Psoas muscle (tissue), 8 donors: ENCODE data around the gene VIPR2. TPM values are rescaled to one million over a fixed set of nuclear protein-coding genes. Genes with fewer than 3 reads are reported as not detected.

ENCODE experiments used
- ATAC-seq, 4 donors: fragments of 200-7000 bp; cut with Tn5 transposase; one replicate each; pipeline ENCODE4 v1.9.1; 2020; ENCODE audit warnings: moderate library complexity in 3 of 4, mild to moderate bottlenecking in 2 of 4
- DNase-seq, 2 donors: peaks; one replicate each; pipeline ENCODE4 v3.0.0-alpha.2; 2020
- H3K27ac ChIP-seq: fragments of 200-600 bp; one replicate; pipeline ENCODE4 v1.8.0; 2022
- H3K27me3 ChIP-seq, 3 donors: fragments of 200-600 bp in 1 of 3; one replicate each; pipeline versions ENCODE4 v1.6.1 to v1.8.0; 2013 to 2022; ENCODE audit warnings: low read length in 2 of 3, mild to moderate bottlenecking in 2 of 3, moderate library complexity in 1 of 3; ENCODE audit not compliant: insufficient read depth in 3 of 3
- H3K36me3 ChIP-seq, 2 donors: fragments of 200-600 bp in 1 of 2; one replicate each; pipeline versions ENCODE4 v1.6.1 to v1.8.0; 2013 to 2022; ENCODE audit warnings: low read depth in 1 of 2, mild to moderate bottlenecking in 1 of 2, moderate library complexity in 1 of 2; ENCODE audit not compliant: insufficient read depth in 1 of 2
- H3K4me1 ChIP-seq: fragments of 200-600 bp; one replicate; pipeline ENCODE4 v1.8.0; 2022
- H3K4me3 ChIP-seq: fragments of 200-600 bp; one replicate; pipeline ENCODE4 v1.8.0; 2022; ENCODE audit warnings: mild to moderate bottlenecking
- H3K9me3 ChIP-seq: fragments of 200-600 bp; one replicate; pipeline ENCODE4 v1.8.0; 2022
- WGBS, 3 donors: extraction: QIAGEN DNeasy Blood & Tissue Kit; methylation state at CpG; one replicate each; pipeline versions ENCODE4 v1.1.6 to v1.1.7; 2013; 5-methylcytosine and 5-hydroxymethylcytosine counted together
- intact Hi-C, 2 donors: fragments of 100-400 bp; cut with DNase I; formaldehyde crosslinking; loops; one replicate each; pipeline versions ENCODE4 v1.11.0 to v1.14.2; 2022
- polyA plus RNA-seq, 3 donors: library from polyadenylated mRNA; stranded (reverse); fragments of 200-250 nt; gene quantifications; one replicate each; pipeline ENCODE4 v1.2.3, GENCODE V29; 2013
- total RNA-seq, 4 donors: library from RNA; stranded (reverse); fragmentation: NEBNext Ultra II Directional in 2 of 4; extraction: Animal tissue kit (Norgen Biotek cat#: 25700) in 2 of 4; gene quantifications; one replicate each; pipeline versions ENCODE4 v1.2.1 to v1.2.4, GENCODE V29; 2021 to 2023
- TF ChIP-seq, protein P1 (sequence below): fragments of 200-600 bp; IDR thresholded peaks from one replicate; pipeline ENCODE4 v1.8.0; 2022; ENCODE audit warnings: antibody characterized with exemption
- donor health status: healthy with polysubstance abuse.
- donor health status: DM: no; HTN: no; CAD: no; lungs with moderate emphysema.
- donor health status: Bipolar disorder and iron deficiency.
- donor health status: healthy.
- donor health status: DM: yes; HTN: yes; CAD: no.
- donor health status: DM: no; HTN: no; CAD: no.
- donor health status: DM: no; HTN: no; CAD: no.
- donor health status: DM: yes; HTN: yes; CAD: no.

Gene VIPR2
- total and polyA plus RNA-seq, 7 donors = 0.60 to 3.6 (median 2.4) TPM

DNA sequence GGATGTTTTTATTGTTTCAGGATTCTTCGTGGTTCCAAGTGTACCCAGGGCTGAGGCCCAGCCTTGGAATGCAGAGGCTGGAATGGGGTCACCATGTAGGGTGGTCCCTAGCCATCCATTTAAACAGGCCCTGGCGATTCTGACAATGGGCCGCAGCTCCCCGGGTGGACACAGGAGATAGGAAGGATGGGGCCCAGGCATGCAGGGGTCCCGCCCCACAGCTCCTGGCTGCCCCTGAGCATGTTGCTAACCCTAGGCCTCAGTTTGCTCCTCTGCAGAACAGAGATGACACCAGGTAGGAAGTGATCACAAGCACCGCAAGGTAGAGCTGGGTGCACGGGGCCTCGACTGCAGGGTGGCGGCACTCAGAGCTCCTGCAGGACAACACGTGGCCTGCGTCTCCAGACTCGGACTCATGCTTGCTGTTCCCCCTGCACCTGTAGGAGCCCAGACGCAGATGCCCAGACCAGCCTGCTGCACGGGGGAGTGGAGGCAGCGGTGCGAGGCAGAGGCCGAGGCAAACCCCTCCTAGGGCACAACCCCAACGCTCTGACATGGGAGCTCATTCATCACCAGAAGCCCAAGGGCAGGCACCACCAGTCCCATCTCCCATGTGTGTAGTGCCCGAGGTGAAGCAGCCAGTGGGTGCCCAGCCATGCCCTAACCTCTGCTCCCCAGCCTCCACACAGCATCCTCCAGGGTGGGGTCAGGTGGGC is 25.5 kb downstream of the VIPR2 start:
- DNase-seq = peak in 1 of 2 donors; percentile 40
- TF ChIP-seq, protein P1, sequence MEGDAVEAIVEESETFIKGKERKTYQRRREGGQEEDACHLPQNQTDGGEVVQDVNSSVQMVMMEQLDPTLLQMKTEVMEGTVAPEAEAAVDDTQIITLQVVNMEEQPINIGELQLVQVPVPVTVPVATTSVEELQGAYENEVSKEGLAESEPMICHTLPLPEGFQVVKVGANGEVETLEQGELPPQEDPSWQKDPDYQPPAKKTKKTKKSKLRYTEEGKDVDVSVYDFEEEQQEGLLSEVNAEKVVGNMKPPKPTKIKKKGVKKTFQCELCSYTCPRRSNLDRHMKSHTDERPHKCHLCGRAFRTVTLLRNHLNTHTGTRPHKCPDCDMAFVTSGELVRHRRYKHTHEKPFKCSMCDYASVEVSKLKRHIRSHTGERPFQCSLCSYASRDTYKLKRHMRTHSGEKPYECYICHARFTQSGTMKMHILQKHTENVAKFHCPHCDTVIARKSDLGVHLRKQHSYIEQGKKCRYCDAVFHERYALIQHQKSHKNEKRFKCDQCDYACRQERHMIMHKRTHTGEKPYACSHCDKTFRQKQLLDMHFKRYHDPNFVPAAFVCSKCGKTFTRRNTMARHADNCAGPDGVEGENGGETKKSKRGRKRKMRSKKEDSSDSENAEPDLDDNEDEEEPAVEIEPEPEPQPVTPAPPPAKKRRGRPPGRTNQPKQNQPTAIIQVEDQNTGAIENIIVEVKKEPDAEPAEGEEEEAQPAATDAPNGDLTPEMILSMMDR = no peak
- no peaks in the 10 kb centered on the region for H3K27me3 ChIP-seq
- H3K4me3 ChIP-seq = no peak overlapping the region
- no peak for ATAC-seq
- intact Hi-C loops = no loop called here
- no peak overlapping the region for H3K27ac ChIP-seq
- no peaks in the 10 kb centered on the region for H3K9me3 ChIP-seq
- no peaks in the 10 kb centered on the region for H3K36me3 ChIP-seq
- WGBS, 3 donors = 91 to 97% (median 92%) methylated on average over 19 of the region's 19 CpGs
- no peaks in the 10 kb centered on the region for H3K4me1 ChIP-seq

DNA sequence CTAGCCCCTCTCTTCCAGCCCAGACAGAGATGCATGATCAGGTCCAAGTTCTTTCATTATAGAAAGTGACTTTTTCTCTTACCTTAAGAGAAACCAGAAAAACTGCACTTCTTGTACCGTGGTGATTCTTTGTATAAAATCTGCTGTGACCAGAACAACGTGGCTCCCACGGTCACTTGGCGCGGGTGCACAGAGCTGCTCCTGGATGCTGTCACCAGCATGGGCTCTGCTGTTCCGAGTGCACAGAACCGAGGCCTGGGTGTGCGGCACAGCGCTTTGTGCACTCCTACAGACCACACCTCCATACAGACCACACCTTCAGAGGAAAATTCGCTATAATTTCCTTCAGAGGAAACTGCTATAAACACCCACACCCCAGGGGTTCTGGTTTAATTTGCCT is 26.0 kb downstream of the VIPR2 start:
- ATAC-seq = no peak
- 85 to 87% (median 87%) methylated on average over 10 of the region's 10 CpGs for WGBS, 3 donors
- Histone ChIP-seq H3K36me3 (no peaks in the 10 kb centered on the region), H3K4me1 (no peaks in the 10 kb centered on the region), H3K27ac (no peak overlapping the region), H3K27me3 (no peaks in the 10 kb centered on the region), H3K4me3 (no peak overlapping the region), H3K9me3 (no peaks in the 10 kb centered on the region)
- TF ChIP-seq, protein P1 = no peak
- DNase-seq = peak in 1 of 2 donors; percentile 32
- intact Hi-C loops = no loop called here

DNA sequence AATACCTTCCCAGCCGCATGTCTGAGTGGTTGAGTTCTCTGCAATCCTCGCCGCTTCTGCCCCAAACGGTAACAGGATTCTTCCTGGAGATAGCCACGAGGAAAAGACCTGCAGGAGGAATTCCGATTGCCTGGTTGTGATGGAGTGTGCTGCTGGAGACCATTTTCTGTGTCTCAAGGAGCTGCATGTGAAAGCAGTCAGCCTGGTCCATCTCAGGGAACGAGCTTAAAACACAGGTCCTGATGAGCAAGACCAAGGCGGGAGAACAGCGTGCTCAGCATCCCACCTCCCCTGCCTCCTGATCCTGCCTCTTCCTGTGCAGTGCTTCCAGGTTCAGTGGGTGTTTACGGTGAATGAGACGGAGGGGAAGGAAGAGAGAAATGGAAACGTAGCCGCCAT is 26.5 kb downstream of the VIPR2 start:
- H3K9me3 ChIP-seq = no peaks in the 10 kb centered on the region
- no peak overlapping the region for H3K4me3 ChIP-seq
- ATAC-seq (no peak), DNase-seq (no peak)
- intact Hi-C loops = no loop called here
- 79 to 84% (median 79%) methylated on average over 13 of the region's 13 CpGs for WGBS, 3 donors
- TF ChIP-seq, protein P1 = no peak
- no peak overlapping the region for H3K27ac ChIP-seq
- H3K4me1 ChIP-seq = no peaks in the 10 kb centered on the region
- no peaks in the 10 kb centered on the region for H3K27me3 ChIP-seq
- H3K36me3 ChIP-seq = no peaks in the 10 kb centered on the region

DNA sequence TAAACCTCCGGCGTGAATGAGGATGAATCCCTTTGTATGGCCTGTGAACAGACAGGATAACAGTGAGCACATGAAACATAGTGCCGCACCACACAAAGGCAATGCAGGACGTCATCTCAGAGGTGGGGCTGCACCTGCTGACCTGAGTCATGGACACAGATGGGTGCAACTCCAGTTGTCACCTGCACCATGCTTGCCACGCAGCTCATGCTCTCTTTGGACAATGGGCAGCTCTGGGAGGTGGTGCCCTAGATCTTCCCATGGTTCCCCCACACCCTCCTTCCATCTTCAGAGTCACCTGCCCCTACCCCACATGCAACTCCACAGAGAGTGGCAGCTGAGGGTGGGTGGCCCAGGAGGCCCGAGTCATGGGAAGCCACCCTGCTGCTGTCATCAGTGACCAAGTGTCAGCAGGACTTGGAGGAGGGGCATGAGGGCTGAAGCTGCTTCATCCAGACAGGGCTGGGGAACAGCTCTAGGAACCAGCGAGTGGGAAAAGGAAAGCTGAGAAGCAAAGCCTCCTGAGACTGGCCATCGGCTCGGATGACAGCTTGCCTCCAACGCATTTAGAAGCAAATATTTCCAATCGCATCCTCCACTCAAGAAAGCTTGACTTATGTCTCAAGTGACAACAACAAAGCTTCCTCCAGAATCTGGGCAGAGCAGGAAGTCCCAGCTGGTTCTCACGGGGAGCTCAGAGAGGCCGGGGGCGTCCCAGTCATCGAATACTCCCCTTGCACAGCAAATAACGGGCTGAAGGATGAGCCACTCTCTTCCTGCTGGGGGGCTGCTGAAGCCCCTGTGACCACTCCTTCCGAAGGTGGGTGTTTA is 27.1 kb downstream of the VIPR2 start:
- TF ChIP-seq, protein P1 = no peak
- peak in 2 of 4 donors; percentile 44 for ATAC-seq
- no peak overlapping the region for H3K4me3 ChIP-seq
- H3K9me3 ChIP-seq = no peaks in the 10 kb centered on the region
- no peaks in the 10 kb centered on the region for H3K27me3 ChIP-seq
- peak; percentile 8 to 30 for DNase-seq
- intact Hi-C loops = no loop called here
- H3K4me1 ChIP-seq = no peaks in the 10 kb centered on the region
- H3K27ac ChIP-seq = no peak overlapping the region
- no peaks in the 10 kb centered on the region for H3K36me3 ChIP-seq
- 57 to 66% (median 62%) methylated on average over 17 of the region's 17 CpGs for WGBS, 3 donors
